NCI-H526 treated with DMSO at 0.1 percent for 48 hours (cell line): ENCODE results near the gene PASK.

Source experiments
- DNase-seq: peaks from one replicate; lab custom pipeline; 2025; lab: John Stamatoyannopoulos, UW

Gene PASK

DNA sequence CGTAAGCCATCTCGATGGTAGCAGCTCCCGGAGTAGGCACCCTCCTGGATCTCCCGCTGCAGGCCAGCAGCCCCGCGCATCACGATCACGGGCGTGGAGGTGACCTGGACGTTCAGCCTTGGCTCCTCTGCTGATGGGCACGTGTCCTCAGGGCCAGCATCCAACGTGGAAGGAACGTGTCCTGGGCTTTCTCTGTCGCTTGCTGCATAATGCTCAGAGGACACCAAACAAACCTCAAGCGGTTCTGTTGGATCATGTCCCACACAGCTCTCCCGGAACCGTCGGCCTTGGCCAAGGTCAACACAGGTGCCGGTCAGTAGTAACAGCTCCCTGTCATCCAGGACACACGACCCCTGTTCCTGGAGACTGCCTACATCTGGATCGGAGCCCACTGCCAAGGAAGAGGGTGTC is 23.1 kb downstream of the PASK start:
- no peak for DNase-seq

DNA sequence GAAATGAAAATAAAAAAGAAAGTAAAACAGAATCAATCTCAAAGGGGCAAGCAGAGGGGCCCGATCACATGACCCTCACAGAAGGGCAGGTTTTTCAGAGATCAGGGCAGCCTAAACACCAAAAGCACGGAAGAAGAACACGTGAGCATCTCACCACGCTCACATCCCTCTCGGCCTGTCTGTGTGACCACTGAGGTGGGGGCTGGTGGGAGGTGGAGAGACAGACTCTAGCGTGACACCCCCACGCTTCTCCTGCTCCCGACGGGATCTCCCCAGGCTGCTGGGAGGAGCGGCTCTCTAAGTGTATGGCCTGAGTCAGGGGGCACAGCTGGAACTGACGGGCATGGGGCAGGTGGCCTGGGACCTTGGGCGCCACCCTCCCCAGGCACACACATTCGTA is 23.6 kb downstream of the PASK start:
- no peak for DNase-seq

DNA sequence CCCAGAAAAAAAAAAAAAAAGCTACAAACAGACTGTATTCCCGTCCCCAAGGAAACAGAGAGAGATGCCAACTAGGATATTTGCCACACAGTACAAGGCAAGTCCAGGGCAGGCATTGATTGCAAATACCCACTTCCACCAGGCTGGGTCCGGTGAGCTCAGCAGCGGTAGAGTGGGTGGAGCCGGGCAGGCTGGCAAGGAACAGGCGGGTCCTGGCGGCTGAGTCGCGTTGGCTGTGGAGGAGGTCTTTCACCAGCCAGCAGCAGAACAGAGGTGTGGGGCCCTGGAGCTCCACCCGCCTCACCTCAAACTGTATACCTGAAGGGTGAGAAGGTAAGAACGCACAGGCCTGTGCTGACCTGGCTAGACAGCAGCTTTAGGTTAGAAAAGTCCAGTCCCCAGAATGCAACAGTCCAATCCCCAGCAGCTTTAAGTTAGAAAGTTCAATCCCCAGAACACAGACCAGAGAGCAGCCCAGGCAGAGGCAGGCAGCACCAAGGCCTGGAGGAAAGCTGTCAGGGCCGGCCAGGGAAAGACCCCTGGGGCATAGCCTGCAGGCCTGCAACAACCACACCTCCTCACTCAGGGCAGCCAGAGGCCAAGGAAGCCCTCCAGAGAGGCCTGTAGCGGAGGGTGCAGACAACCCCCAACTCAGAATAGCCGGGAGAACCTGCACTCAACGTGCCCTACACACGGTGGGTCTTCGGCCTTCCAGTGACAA is 25.3 kb downstream of the PASK start:
- no peak for DNase-seq

DNA sequence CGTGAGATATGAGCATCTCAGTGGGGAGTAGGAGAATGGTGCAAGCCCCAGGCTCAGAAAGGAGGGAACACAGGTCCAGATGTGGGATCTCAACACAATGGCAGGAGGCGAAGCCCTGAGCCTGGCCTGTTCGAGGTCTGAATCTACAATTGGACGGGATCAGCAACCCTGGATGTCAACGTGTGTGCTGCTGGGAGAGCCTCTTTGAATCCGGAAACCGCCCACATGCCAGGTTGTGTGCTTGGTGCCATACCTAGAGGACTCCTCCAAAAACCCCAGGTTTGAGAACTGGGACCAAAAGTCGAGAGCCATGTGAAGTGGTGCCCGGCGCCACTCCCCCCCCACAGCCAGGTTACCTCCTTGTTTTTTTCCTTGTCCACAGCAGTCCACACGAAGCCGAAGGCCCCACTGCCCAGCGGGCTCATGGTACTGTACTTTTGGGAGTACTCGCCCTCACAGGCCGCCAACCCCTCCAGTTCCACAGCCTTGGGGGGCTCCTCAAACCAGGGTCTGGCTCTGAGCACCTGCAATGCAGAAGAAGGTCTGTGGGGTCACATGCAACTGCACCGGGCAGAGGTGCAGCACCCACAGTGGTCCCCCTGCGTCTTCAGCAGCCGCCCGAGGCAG is 26.8 kb downstream of the PASK start:
- DNase-seq, result no peak

DNA sequence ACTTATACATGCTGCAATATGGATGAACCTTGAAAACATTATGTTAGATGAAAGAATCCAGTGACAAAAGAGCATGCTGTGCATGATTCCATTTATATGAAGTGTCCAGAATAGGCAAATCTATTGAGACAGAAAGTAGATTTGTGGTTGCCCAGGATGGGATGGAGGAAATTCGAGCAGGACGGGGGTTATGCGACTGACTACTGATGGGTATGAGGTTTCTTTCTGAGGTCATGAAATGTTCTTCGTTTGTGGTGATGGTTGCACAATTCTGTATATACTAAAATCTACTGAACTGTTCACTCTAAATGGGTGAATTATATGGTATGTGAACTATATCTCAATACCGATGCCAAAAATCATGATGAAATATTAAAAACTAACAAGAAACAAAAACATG is 28.3 kb downstream of the PASK start:
- DNase-seq, result no peak

DNA sequence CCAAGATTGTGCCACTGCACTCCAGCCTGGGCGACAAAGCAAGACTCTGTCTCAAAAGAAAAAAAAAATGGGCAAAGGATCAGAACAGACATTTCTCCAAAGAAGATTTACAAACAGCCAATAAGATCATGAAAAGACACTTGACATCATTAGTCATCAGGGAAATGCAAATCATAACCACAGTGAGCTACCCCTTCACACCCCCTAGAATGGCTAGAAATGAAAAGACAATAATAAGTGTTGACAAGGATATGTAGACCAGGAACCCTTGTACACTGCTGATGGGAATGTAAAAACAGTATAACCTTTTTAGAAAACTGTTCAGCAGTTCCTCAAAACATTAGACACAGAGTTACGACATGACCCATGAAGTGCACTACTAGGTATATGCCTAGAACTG is 28.8 kb downstream of the PASK start:
- DNase-seq, result no peak

DNA sequence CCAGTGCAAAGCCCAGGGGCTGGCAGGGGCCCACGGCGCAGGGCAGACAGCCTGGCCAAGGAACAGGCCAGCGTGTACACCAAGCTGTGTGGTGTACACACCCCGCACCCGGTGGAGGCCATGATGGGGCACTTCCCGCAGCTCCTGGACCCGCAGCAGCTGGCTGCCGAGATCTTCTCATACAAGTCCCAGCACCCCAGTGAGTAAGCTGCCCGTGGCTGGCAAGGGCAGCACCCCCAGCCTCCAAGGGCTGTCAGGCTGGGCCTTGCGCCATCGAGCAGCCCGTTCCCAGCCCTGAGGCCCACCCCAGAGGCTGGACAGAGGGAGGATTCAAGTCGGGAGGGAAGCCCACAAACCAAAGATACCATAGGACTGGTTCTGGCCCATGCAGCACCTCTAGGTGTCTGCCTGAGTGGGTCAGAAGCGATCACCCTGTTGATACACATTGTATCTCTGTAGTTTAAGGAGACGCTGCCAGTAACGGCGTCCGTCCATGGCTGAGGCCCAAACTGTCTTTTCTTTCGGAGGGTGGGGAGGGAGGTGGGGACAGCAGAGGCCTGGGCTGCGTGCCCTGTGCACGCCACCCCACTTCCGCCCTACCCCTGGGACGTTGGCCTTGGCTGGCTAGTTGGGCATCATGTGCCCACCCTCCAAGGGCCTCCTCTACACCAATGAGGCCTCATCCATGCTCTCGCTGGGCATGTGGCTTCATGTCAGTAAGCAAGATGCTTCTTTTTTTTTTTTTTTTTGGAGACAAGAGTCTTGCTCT is 30.4 kb downstream of the PASK start:
- DNase-seq, result no peak

DNA sequence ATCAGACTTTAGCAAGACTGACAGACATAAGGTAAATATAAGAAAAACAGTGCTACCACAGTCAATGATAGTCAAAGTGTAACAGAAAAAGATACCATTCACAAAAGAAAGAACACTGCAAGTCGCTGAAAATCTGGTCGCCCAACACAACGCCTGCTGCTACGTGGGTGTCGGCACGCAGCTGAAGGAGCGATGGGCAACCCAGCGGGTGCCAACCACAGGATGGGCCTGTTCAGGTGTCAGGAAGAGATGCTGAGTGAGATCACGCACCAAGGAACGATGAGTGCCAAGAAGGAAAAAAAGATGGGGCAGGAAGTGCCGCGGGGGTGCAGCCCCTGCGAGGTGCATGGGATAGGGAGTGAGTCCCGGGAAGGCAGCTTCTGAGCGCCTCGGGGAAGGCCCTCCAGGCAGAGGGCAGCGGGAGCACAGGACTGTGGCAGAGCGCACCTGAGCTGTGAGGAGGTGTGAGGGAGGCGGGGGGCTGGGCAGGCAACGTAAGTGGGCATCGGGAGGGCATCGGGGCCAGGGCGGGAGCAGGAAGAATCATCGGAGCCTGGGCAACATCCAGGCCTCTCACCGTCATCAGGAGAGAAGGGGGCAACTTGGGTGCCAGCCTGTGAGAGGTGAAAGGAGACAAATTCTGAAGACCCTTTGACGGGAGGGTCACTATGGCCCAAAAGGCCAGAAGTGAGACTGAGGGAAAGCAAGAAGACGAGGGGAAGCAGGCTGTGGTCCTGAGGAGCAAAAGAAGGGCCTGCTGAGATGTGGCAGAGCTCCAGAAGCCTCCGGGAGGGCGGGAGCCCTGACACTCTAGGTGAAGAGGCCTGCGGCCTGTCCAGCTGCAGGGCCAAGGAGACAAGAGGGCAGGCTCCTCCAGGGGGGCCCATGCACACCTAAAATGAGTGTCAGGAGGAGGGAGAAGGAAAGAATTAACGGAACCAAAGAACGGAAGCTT is 32.4 kb downstream of the PASK start:
- no peak for DNase-seq

DNA sequence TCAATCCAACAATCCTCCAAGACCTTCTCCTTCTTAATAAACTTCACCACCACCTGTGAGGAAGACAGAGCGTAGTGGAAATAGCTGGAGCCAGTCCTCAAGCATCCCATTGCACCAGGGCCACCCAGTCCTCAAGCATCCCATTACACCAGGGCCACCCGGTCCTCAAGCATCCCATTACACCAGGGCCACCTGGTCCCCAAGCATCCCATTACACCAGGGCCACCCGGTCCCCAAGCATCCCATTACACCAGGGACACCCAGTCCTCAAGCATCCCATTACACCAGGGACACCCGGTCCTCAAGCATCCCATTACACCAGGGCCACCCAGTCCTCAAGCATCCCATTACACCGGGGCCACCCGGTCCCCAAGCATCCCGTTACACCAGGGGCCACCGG is 33.9 kb downstream of the PASK start:
- no peak for DNase-seq

DNA sequence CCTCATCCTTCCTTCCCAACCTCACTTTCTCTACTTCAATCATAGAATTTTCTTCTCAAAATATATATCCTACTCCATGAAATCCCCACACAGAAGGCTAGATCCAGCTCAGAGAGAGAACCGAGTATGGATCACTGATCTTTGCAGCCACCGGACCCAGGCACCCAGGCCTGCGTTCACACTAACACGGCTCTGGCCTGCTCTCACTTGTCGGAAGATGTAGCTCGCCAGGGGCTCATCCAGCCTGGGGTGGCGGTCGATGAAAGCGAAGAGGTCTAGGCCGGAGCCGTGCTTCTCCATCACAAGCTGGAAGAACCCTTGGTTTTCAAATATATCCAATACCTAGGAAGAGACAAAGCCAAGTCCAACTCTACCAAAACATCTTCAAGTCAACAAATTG is 34.4 kb downstream of the PASK start:
- no peak for DNase-seq

DNA sequence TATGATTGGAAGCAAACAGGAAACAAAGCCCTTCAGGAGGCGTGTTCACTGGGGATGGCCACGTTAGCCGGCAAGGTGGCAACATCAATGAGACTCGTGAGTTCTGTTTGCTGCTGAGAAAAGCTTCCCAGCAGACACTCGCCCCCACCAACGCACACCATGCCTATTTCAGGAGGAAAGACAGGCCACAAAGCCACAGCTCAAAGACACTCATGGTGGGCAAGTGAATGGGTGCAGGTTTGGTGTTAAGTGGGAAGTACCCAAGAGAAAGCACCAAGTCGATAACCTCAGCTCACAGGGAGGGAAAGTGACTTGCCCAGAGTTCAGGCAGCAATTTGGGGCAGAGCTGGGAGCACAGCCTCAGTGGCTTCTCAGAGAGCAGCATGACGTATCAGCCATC is 36.7 kb downstream of the PASK start:
- DNase-seq, result no peak

DNA sequence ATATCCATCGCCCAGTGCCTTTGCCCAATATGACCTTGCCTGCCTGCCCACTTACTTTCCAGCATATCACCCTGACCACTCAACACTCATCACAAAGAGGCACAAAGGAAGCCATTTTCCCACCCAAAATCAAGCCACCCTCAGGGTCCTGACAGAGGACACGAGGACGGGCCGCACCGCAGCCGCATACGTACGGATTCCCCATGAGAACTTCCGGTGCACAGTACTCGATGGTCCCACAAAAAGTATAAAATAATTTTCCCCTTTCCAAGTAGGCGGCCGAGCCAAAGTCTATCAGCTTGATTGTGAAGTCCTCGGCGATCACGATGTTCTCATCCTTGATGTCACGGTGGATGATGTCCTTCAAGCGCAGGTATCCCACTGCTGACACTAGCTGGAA is 37.2 kb downstream of the PASK start:
- no peak for DNase-seq

DNA sequence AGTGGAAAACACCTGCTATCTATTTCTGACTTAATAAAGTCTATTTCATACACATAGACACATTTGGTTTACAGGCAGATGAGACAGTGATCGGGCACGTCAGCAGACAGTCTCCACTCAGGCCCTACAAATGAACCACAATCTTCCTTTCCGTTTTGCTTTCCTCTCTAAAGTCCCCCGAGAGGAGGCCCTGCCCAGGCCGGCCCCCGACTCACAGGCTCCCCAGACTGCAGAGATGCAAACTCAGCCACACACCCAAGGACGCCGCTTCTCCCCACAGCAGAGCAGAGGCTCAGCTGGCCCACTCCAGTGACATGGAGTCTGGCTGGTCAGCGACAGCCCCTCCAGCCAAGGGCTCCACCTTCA is 37.8 kb downstream of the PASK start:
- no peak for DNase-seq

DNA sequence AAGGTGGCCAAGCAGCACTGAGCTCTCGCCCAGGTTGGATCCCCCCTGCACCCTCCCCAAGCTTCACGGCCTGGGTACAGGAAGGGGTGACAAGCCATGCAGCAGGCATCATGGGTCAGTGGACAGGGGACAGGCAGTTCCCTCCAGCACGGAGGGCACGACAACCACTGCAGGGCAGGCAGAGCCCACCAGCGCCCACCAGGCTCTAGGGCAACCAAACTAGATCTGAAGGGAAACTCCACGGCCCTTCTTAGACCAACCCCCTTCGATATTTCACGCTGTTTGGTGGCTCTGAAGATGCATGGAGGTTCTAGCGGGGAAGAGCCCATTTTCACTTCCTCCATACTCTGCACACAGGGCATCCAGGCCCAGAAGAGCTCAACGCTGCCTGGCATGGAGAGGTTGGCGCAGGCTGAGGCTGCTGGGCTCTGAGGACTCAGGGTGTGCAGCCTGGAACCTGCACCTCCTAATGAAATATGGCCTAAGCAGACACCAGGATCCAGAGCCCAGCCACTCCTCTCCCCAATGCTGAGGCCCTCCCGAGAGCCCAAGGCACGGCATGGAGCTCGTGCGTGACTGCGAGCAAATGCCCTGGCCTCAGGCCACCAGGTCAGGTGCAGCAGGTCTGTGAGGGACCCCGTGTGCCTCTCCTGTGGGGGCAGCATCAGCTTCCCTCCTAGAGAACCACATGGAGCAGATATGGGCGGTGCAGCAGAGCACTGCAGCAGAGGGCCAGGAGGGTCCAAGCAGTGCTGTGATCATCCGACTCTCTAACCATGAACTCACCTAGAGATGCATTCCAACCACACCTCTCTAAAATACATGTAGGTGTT is 38.4 kb downstream of the PASK start:
- no peak for DNase-seq

DNA sequence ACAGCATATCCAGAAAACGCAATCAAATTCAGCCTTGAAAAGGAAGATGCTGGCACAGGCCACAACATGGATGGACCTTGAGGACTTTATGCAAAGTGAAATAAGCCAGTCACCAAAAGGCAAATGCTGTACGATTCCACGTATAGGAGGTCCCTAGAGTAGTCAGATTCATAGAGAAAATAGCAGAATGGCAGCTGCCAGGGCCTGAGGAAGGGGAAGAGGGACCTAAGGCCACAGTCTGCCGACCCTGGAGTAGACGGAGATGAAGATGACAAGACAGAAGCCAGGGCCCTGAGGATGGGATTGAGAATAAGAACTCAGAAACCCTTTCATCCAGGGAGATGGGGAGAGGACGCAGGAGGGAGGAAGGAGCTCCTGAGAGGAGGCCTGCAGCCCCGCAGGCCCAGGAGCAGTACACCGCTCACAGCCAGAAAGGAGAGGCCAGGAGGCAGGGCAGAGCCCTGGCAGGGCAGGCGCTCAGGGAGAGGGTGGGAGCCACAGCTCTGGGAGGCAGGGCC is 39.1 kb downstream of the PASK start:
- DNase-seq, result no peak

DNA sequence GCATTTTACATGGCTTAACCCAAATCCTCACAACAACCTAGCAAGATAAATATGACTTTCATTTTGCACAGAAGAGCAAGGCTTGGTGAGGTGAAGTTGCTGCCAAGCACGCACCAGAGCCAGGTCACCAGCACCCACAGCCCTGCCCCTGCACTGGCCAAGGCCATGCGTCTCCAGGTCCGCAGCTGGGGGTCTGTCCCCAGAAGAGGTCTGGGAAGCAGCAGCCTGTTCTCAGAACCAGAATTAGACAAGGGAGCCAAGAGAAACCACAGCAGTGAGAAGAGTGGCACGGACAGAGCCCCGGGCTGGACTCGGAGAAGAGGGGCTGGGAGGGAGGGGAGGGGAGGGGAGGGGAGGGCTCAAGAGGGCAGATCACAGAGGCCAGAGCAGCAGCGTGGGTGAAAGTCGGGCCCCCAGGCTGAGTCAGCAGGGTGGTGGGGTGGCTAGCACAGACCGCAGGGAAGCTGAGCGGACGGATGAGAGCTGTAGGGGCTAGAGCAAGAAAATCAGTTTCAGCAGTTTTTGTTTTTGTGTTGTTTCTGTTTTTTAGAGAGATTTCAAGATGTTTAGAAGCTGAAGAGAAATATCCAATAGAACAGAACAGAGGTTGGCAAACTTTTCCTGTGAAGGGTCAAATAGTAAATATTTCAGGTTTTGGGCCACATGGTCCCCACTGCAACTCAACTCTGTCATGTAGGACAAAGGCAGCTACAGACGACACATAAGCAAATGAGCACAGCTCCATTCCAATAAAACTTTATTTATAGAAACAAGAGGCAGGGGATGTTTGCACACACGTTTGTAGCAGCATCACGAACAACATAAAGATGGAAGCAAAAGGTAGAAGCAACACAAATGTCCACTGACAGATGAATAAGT is 39.8 kb downstream of the PASK start:
- no peak for DNase-seq

DNA sequence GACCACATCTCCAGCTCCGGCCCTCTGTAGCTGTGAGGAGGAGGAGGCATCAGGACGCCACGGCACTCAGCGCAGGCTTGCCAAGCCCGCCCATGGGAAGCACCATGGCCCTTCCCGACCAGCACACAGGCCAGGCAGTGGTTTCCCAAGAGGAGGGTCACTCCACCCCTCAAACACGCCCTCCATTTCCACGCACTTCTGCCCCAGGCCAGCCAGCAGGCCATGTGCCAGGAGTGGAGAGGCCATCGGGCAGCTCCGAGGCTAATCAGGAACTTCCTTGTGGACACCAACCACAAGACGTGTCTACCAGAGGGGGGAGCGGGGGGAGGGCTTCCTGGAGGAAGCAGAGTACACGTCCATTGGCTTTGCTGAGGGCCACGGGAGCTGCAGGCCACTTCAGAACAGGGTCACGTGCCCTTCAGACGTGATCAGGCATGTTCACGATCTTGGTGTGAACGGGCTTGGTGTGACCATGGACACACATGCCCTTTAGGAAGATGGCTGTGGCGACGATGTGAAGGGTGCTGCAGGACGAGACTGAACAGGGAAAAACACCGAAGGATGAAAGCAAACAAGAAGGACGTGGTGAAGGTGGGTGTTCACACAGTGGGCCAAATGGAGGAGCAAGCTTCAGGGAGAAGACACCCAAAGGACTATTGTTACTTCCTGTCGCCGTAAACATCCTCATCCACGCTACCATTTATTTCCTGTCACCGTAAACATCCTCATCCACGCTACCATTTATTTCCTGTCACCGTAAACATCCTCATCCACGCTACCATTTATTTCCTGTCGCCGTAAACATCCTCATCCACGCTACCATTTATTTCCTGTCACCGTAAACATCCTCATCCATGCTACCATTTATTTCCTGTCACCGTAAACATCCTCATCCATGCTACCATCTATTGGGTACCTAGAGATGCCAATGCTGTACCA is 40.7 kb downstream of the PASK start:
- DNase-seq, result no peak

DNA sequence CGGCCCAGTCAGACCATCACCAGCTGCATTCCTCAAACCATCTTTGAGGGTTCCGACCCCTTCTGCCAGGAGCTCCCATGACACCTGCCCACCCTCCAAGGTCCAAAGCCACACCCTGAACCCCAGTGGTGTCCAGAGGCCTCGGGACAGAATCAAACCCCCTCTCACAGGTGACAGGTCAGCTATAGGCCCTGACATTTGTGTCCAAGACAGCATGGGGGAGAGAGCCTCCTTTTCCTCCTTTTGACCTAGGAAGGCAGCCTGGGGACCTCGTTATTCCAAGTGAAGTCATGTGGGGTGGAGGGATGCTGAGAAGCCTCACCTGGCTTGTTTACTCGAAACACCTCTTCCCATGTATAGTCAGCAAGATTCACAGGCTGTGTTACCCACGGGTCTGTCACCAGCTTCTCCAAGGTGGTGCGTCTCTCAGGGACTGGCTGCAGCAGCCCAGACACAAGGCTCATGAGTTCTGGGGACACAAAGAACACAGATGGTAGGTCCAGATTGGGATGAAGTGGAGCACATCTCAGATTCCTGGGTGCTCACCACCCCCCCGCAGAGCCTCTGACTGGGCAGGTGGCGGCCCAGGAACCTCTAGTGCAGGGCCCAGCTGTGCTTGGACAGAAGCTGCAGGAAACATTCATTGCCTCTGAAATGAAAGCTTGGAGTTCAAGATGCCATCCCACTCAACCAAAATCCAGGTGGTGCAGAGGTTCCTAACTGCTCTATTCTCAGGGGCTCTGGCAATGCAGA is 42.1 kb downstream of the PASK start:
- no peak for DNase-seq
